HG03280 (cell line): ENCODE measurements around the gene EREG.
"Not testable (repeated sequence)": the region's sequence is repeated elsewhere in the genome, so short reads cannot be mapped to it uniquely, and the experiment has no call there.

ENCODE experiments used
- ATAC-seq: cut with Tn5 transposase; IDR thresholded peaks from one replicate; pipeline ENCODE4 v1.9.1; 2021; ENCODE audit warnings: mild to moderate bottlenecking, moderate library complexity; ENCODE audit not compliant: unreplicated experiment

Gene EREG

GRCh38 chr4:74387790-74388189 is 22.8 kb downstream of the EREG start:
- no peak for ATAC-seq

GRCh38 chr4:74389494-74389893 is 24.5 kb downstream of the EREG start:
- no peak for ATAC-seq

- ATAC-seq = no peak
These were observed 25.7 kb downstream of the EREG start for GRCh38 chr4:74390677-74391076.

DNA sequence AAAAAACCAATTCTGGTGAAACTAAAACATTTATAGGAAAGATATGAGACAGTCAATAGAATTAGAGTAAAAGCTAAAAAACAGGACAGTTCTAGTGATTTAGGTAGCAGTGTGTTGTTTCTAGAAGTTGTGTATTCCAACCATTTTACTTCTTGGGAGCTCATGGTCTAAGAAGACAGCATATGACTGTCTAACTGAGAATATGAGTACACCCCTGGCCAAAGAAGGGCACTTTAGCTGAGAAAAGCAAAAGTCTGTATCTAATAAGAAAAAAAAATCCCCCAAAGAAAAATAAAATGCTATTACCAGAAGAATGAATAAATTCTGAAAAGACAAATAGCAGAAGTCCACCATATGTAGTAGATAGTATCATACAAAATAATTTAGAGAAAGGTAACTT is 26.4 kb downstream of the EREG start:
- no peak for ATAC-seq

- ATAC-seq = no peak
These were observed 27.0 kb downstream of the EREG start for GRCh38 chr4:74391890-74392475.

GRCh38 chr4:74394476-74395136 is 29.7 kb downstream of the EREG start:
- no peak for ATAC-seq

DNA sequence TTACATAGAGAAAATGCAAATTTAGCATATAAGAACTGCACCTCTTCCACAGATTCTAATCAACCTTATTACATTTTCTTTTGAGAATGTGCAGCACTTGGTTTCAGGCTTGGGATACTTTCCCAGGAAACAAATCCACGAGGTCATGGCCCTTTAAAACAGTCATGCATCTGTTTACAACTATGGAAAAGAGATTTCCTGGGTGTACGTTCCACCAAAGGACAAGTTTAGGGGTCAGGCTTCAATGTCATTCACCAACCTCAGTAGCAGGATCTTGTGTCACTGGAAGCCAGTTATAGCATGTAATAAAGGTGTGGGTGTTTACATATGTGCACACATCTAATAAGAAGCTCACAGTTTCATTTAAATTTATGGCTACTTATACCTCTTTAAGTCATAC is 30.7 kb downstream of the EREG start:
- no peak for ATAC-seq

GRCh38 chr4:74397748-74398426 is 32.9 kb downstream of the EREG start:
- ATAC-seq = no peak

GRCh38 chr4:74398894-74399589 is 34.1 kb downstream of the EREG start:
- ATAC-seq = not testable (repeated sequence)

DNA sequence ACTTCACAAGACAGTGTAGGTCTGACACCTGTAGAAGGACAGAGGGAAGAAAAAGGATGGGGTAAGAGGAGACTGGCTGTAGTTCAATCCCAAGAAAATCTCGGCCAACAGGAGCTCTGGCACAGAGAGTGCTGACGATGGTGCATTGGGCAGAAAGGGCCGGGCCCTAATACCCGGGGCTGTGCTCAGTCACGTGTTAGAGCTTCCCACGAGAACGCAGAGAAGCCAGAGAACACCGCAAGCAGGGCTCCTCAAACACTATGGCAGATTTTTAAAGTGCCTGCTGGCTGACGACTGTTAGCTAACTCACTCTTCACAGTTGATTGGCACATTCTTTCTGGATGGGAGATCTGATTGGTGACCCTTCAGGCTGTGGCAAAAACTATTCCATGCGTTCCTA is 35.5 kb downstream of the EREG start:
- no peak for ATAC-seq

- peak; percentile 93 for ATAC-seq
These were observed 37.9 kb downstream of the EREG start for GRCh38 chr4:74402692-74403456.

DNA sequence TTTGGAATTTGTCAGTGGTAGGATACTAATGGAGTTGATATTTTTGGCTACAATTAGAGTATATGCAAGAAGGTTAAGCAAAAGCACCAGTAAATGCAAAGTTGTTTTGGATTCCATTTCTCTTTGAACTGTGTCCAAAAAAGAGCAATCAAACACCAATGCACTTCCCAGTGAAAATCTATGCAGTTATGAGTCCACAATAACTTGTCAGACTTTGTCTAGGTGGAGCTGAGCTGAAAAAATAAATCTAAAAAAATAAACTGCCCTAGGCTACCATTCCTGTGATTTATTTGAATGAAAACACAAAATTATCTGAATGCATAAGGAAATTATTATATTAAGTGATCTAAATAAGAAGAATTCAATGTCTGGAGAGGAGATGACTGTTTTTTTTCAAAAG is 42.9 kb downstream of the EREG start:
- no peak for ATAC-seq

DNA sequence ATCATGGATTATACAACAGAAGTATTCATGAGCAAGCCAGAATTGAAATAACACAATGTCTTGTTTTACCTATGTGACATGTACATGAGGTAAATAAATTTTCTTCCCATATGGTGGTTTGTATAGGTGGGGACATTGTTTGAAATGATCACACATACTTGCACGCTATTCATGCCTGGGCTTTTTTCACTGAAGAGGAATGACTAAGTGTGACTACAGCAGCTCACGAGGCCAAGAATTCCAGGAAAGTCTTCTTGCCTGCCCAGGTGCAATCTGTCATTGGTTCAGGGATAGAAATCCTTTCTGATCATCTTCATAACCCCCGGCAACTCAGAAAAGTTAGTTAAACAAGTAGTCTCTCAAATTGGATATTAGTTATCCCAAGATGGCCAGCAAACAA is 43.7 kb downstream of the EREG start:
- no peak for ATAC-seq

DNA sequence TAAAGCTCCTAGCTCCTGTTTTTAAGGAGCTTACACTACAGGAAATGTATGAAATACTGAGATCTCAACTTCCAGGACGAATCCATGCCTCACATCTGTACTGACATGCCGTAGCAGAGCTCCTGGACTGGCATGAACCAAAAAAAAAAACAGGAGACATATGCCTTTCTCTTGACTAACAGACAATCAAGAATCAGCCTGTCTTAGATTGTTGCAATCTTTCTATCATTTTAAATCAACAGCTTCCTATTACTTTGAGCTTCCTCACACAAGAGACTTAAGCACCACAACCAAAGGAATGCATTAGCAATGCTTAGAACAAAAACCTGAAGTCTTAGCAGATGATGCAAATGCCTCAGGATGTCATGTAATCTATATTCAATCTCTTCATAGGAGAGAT is 45.3 kb downstream of the EREG start:
- no peak for ATAC-seq

GRCh38 chr4:74412225-74412624 is 47.3 kb downstream of the EREG start:
- no peak for ATAC-seq

DNA sequence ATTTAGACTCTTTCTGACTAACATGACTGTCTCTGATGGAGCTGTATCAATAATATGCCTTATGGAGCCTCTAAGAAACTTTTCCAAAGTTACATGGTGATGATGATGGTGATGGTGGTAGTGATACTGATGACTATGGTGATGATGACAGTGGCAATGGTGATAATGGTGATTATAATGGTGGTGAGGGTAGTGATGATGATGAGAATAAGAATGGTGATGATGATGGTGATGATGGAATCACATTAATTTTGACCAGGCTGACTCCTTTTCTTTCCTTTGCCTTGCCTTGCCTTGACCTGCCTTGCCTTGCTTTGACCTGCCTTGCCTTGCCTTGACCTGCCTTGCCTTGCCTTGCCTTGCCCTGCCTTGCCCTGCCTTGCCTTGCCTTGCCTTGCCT is 48.3 kb downstream of the EREG start:
- no peak for ATAC-seq

DNA sequence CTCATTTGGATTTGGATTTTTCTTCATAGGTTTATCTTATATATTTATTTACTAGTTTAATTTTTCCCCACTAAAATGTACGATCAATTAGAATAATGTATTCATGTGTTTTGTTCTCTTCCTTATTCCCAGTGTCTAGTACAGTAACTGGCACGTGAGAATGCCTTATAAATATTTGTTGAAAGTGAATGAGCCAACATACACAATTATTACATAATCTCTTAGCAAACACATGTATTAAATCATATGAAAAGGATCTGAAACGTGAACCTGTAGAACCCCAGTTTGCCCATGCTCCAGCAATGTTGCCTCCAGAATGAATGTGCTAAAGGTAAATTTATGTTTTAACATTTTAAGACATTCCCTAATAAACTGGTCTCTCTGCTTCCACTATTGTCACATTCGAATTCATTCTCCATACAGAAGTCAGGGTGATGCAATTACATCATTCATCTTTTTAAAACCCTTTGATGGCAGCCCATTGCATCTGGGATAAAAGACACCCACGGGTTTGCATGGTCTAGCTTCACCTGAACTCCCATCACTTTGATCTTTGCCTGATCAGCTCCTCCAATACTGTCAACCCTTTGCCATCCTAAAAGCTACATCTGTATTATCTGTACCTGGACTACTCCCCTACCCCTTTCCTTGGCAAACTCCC is 49.3 kb downstream of the EREG start:
- no peak for ATAC-seq

DNA sequence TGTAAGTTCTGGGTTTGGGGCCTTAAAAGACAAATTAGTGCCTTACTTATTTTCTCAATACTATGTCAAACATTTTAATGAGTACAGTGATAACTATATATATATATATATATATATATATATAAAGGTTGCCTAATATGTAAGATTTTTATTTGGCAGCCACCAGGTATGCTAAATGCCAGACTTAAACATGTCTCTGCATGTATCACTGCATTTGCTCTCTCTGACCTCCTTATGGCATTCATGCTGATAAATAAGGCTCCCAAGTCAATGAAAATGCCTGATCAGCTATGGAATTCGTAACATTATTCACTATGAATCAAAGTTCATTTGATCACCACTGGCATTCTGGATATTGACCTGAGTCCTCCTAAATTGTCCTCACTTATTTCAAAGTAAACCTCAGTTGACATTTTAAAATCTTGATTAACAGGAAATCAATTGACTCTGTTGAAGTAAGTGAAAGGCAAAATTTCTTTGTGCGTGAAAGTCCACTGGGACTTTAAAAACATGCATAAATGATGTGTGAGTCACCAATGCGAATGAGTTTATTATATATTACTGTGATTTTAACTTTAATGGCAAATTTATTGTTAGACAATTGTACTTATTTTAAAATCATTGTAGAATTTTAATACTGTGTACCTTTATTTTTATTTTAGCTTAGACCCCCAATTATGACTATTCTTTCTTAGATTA is 50.8 kb downstream of the EREG start:
- no peak for ATAC-seq

GRCh38 chr4:74418063-74418670 is 53.2 kb downstream of the EREG start:
- ATAC-seq = no peak

DNA sequence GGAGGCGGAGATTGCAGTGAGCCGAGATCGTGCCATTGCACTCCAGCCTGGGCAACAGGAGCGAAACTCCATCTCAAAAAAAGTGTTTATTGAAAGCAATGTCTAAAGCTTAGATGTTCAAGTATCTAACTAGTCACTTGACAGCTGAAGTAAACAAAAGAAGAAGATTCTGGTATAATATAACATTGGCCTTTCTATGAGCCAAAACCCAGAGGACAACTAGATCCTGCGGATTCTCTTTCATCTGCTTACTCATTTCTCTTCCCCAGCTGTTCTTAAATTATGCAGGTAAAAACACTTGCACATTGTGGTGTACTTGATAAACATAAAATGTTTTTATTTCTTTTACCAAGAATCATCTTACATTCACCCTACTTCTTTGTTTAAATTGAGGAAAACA is 55.9 kb downstream of the EREG start:
- ATAC-seq = no peak
